ENCODE data around the gene ADCY9. TPM values are rescaled to one million over a fixed set of nuclear protein-coding genes. Genes with fewer than 3 reads are reported as not detected.
A peak's percentile ranks its signal among the peaks of the same experiment; 100 is the strongest.

ADCY9 gene
- polyA plus RNA-seq, 2 of the 4 experiments (the other 2 are of a cell fraction) = 6.2 to 7.6 TPM

DNA sequence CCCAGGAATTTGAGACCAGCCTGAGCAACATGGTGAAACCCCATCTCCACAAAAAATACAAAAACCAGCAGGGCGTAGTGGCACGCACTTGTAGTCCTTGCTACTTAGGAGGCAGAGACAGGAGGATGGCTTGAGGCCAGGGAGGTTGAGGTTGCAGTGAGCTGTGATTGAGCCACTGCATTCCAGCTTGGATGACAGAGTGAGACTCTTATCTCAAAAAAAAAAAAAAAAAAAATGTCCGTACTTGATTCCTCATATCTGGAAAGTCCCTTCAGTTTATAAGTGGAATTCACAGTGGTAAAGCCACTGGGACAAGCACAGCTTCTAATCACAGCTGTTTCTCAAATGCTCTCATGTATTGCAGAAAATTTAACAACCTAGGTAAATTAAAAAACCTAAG, 157.1 kb downstream of the ADCY9 start (continued):
- TF ChIP-seq NPAS2 (CRISPR knock-in tag; IDR thresholded peaks at IDR 0.05; ENCODE audit: borderline replicate concordance) = no peak
- TF ChIP-seq BHLHE40 (IDR thresholded peaks at IDR 0.05; ENCODE audit: low read depth, low read length) = no peak
- no peak for TF ChIP-seq CHD4 (IDR thresholded peaks at IDR 0.05; ENCODE audit: borderline replicate concordance)

DNA sequence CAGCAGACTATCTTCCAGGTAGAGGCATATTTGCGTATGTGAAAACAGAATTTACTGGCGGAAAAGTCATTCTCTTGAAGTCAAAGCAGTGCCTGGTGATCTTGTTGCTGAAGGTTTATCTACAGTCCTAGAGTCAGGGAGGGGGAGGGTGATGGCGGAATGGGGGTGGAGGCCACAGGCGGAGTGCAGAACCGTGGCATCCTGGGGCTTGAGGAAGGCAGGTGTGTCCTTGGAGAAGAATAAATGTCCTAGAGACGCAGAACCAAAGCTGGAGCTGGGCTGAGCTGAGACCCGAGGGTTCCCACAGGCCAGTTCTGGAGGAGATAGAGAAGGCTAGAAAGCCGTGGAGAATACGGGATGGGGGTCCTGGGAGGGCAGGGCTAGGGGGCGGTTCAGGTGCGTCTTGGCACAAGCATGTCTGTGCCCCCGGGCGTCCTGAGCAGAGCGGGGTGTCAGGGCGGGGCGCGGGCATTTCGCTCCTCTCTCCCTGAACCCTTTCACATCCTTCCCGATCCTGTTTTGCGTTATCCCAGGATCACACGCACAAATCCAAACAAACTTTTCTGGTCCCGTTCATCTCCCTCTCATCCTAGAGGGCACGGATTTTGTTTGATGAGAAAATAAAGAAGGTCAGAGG, 158.8 kb downstream of the ADCY9 start:
- no peak overlapping the region for H3K4me2 ChIP-seq
- peaks cover 5% of the 10 kb centered on the region for H3K4me1 ChIP-seq
- FAIRE-seq (no peak), ATAC-seq (no peak), DNase-seq (ENCODE audit: low read depth in 1 of 2, low spot score in 1 of 2) (no peak)
- 74% methylated on average over 23 of the region's 23 CpGs for whole genome bisulfite sequencing (ENCODE audit: missing lambda C conversion rate)
- ChIA-PET CTCF (interaction anchor here (0.6 to 4.3 kb wide), 4 partner anchors 18 to 296 kb away, joined by 3 to 30 read pairs (median 10); no protein-coding TSS in a partner anchor), POLR2A (no interaction called here)
- no peaks in the 10 kb centered on the region for H3K9me3 ChIP-seq
- TF ChIP-seq RFX5 (IDR thresholded peaks at IDR 0.05) = no peak
- TF ChIP-seq RCOR1 (IDR thresholded peaks at IDR 0.05; ENCODE audit: low read depth, low read length) = no peak
- TF ChIP-seq, protein P1, sequence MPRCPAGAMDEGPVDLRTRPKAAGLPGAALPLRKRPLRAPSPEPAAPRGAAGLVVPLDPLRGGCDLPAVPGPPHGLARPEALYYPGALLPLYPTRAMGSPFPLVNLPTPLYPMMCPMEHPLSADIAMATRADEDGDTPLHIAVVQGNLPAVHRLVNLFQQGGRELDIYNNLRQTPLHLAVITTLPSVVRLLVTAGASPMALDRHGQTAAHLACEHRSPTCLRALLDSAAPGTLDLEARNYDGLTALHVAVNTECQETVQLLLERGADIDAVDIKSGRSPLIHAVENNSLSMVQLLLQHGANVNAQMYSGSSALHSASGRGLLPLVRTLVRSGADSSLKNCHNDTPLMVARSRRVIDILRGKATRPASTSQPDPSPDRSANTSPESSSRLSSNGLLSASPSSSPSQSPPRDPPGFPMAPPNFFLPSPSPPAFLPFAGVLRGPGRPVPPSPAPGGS (IDR thresholded peaks at IDR 0.05) = no peak
- TF ChIP-seq, protein P2, sequence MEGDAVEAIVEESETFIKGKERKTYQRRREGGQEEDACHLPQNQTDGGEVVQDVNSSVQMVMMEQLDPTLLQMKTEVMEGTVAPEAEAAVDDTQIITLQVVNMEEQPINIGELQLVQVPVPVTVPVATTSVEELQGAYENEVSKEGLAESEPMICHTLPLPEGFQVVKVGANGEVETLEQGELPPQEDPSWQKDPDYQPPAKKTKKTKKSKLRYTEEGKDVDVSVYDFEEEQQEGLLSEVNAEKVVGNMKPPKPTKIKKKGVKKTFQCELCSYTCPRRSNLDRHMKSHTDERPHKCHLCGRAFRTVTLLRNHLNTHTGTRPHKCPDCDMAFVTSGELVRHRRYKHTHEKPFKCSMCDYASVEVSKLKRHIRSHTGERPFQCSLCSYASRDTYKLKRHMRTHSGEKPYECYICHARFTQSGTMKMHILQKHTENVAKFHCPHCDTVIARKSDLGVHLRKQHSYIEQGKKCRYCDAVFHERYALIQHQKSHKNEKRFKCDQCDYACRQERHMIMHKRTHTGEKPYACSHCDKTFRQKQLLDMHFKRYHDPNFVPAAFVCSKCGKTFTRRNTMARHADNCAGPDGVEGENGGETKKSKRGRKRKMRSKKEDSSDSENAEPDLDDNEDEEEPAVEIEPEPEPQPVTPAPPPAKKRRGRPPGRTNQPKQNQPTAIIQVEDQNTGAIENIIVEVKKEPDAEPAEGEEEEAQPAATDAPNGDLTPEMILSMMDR (IDR thresholded peaks at IDR 0.05) = no peak
- no peak for TF ChIP-seq ESRRA (IDR thresholded peaks at IDR 0.05; ENCODE audit: borderline replicate concordance, low read length)
- no peak for TF ChIP-seq CBX2 (IDR thresholded peaks at IDR 0.05; ENCODE audit: borderline replicate concordance, low read depth)
- TF ChIP-seq RARB (CRISPR knock-in tag; IDR thresholded peaks at IDR 0.05) = no peak
- TF ChIP-seq MAZ (IDR thresholded peaks at IDR 0.05; ENCODE audit: borderline replicate concordance, low read depth, low read length) = no peak
- TF ChIP-seq POLR2AphosphoS2 (conservative IDR thresholded peaks at IDR 0.05; ENCODE audit: low read length) = no peak
- no peak for TF ChIP-seq FOXS1 (CRISPR knock-in tag; IDR thresholded peaks at IDR 0.05)
- TF ChIP-seq HOXA7 (CRISPR knock-in tag; IDR thresholded peaks at IDR 0.05) = no peak
- no peak for TF ChIP-seq JUN (IDR thresholded peaks at IDR 0.05)
- TF ChIP-seq NFE2L2 (conservative IDR thresholded peaks at IDR 0.05; ENCODE audit: low read length) = no peak
- TF ChIP-seq TP53 (CRISPR knock-in tag; IDR thresholded peaks at IDR 0.05) = no peak
- no peak for TF ChIP-seq HEYL (CRISPR knock-in tag; IDR thresholded peaks at IDR 0.05)
- H3K4me3 ChIP-seq = no peak overlapping the region
- no peak overlapping the region for H3K27ac ChIP-seq

DNA sequence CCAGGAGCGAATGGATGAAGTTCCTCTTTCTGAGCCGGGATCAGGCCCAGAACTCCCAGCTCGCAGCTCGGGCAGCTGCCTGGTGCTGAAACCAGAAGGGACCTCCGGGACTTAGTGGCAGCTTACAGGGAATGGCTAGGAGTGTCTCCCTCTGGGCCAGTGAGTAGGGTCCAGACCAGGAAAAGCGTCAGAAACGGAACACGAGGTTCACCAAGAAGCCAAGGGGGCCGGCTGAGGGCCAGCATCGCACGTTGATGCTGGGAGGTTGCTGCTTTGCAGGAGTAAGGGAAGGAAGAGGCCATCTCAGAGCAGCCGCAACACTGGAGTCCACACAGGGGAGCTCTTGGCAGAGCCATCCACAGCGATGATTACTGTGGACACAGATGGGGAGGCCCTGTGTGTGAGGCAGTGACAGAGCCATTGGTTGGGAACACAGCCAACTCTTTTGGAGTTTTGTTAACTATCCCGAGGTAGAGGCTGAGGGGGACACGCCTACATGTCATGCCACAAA, 161.8 kb downstream of the ADCY9 start:
- TF ChIP-seq RNF2 (IDR thresholded peaks at IDR 0.05; ENCODE audit: borderline replicate concordance, low read depth) = no peak
- no peak for TF ChIP-seq RCOR1 (IDR thresholded peaks at IDR 0.05; ENCODE audit: low read depth, low read length)
- TF ChIP-seq RARB (CRISPR knock-in tag; IDR thresholded peaks at IDR 0.05) = no peak
- TF ChIP-seq, protein P3, sequence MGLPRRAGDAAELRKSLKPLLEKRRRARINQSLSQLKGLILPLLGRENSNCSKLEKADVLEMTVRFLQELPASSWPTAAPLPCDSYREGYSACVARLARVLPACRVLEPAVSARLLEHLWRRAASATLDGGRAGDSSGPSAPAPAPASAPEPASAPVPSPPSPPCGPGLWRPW (IDR thresholded peaks at IDR 0.05) = no peak
- no peak for TF ChIP-seq EHF (CRISPR knock-in tag; IDR thresholded peaks at IDR 0.05)
- no peak for TF ChIP-seq HOXB13 (CRISPR knock-in tag; IDR thresholded peaks at IDR 0.05; ENCODE audit: low read depth)
- TF ChIP-seq ZNF302 (CRISPR knock-in tag; IDR thresholded peaks at IDR 0.05) = no peak
- TF ChIP-seq MAZ (IDR thresholded peaks at IDR 0.05; ENCODE audit: borderline replicate concordance, low read depth, low read length) = no peak
- TF ChIP-seq, protein P4, sequence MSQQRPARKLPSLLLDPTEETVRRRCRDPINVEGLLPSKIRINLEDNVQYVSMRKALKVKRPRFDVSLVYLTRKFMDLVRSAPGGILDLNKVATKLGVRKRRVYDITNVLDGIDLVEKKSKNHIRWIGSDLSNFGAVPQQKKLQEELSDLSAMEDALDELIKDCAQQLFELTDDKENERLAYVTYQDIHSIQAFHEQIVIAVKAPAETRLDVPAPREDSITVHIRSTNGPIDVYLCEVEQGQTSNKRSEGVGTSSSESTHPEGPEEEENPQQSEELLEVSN (IDR thresholded peaks at IDR 0.05; ENCODE audit: borderline replicate concordance, low read depth) = no peak
- TF ChIP-seq, protein P5, sequence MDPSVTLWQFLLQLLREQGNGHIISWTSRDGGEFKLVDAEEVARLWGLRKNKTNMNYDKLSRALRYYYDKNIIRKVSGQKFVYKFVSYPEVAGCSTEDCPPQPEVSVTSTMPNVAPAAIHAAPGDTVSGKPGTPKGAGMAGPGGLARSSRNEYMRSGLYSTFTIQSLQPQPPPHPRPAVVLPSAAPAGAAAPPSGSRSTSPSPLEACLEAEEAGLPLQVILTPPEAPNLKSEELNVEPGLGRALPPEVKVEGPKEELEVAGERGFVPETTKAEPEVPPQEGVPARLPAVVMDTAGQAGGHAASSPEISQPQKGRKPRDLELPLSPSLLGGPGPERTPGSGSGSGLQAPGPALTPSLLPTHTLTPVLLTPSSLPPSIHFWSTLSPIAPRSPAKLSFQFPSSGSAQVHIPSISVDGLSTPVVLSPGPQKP (IDR thresholded peaks at IDR 0.05; ENCODE audit: low read depth, low read length) = no peak
- no peak for TF ChIP-seq KDM1A (IDR thresholded peaks at IDR 0.05; ENCODE audit: low read depth)
- POLR2A ChIA-PET = no interaction called here
- Histone ChIP-seq H3K4me3 (no peak overlapping the region), H3K9me3 (no peaks in the 10 kb centered on the region), H3K4me2 (no peak overlapping the region), H3K27ac (no peak overlapping the region), H3K4me1 (no peaks in the 10 kb centered on the region; the same call in 2 of the 3 replicates)
- ATAC-seq (peak; percentile 55 to 58; a peak in 4 of 6 replicates), FAIRE-seq (no peak), DNase-seq (ENCODE audit: low read depth in 1 of 2, low spot score in 1 of 2) (no peak)
- WGBS (ENCODE audit: missing lambda C conversion rate) = 77% methylated on average over 14 of the region's 15 CpGs
- CTCF ChIA-PET = interaction anchor here (1.4 to 5.4 kb wide), 3 partner anchors 15 to 299 kb away, joined by 3 to 31 read pairs (median 13); no protein-coding TSS in a partner anchor

Measured in A549 (cell line).